ENCODE measurements around the gene ANKRD40CL. TPM values are rescaled to one million over a fixed set of nuclear protein-coding genes. Genes with fewer than 3 reads are reported as not detected.

ANKRD40CL gene
- total RNA-seq, 1 experiment from 2014 or later, result not detected

DNA sequence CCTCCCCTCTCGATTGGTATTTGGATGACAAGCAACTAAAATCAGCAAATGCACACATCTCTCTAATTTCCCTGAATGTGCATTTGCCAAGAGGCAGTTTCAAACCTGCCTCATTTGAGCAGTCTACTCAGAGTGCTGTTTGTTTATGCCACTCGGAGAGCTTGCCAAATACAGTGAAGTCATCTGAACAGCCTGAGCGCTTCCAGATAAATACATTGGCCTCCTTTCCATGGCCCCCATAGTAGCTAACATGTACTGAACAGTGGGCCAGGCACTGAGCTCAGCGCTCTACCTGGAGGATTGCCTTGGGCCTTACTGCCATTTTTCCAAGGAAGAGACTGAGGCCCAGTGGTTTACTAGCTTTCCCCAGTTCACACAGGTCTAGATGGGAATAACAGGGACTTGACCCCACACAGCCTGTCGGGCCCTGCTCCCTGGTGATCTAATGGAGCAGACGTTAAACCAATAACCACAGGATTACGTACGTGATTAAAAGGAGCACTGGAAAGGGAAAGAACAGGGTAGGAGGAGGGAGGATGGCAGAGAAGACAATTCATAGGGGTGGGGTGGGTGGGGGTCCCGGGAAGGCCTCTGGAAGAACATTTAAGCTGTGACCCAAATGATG, 18.7 kb upstream of the ANKRD40CL start:
- POLR2A ChIA-PET, result interaction anchor here (0.6 kb wide), 1 partner anchor 159 kb away, joined by 3 read pairs; no protein-coding TSS in a partner anchor
- Histone ChIP-seq H3K4me3 (ENCODE audit: low read depth in 2 of 2, low read length in 2 of 2) (no peak overlapping the region), H3K36me3 (ENCODE audit: control insufficient read depth, insufficient read depth, low read length) (no peaks in the 10 kb centered on the region), H3K27me3 (ENCODE audit: control insufficient read depth, insufficient read depth, low read length) (no peaks in the 10 kb centered on the region), H3K4me1 (ENCODE audit: control insufficient read depth, insufficient read depth, low read length) (no peaks in the 10 kb centered on the region), H3K9me3 (ENCODE audit: control insufficient read depth, insufficient read depth, low read depth, low read length) (no peaks in the 10 kb centered on the region), H3K27ac (ENCODE audit: low read length) (no peak overlapping the region)
- DNase-seq (ENCODE audit: low read depth, low spot score) (no peak), ATAC-seq (no peak)
- TF ChIP-seq POLR2AphosphoS5 (IDR thresholded peaks at IDR 0.05; ENCODE audit: low read depth, low read length) (no peak), SIN3A (IDR thresholded peaks at IDR 0.05; ENCODE audit: borderline replicate concordance, insufficient read depth, low read depth, low read length) (no peak), TCF7L2 (IDR thresholded peaks at IDR 0.05; ENCODE audit: low read depth, low read length) (no peak)
- TF ChIP-seq, protein P1, sequence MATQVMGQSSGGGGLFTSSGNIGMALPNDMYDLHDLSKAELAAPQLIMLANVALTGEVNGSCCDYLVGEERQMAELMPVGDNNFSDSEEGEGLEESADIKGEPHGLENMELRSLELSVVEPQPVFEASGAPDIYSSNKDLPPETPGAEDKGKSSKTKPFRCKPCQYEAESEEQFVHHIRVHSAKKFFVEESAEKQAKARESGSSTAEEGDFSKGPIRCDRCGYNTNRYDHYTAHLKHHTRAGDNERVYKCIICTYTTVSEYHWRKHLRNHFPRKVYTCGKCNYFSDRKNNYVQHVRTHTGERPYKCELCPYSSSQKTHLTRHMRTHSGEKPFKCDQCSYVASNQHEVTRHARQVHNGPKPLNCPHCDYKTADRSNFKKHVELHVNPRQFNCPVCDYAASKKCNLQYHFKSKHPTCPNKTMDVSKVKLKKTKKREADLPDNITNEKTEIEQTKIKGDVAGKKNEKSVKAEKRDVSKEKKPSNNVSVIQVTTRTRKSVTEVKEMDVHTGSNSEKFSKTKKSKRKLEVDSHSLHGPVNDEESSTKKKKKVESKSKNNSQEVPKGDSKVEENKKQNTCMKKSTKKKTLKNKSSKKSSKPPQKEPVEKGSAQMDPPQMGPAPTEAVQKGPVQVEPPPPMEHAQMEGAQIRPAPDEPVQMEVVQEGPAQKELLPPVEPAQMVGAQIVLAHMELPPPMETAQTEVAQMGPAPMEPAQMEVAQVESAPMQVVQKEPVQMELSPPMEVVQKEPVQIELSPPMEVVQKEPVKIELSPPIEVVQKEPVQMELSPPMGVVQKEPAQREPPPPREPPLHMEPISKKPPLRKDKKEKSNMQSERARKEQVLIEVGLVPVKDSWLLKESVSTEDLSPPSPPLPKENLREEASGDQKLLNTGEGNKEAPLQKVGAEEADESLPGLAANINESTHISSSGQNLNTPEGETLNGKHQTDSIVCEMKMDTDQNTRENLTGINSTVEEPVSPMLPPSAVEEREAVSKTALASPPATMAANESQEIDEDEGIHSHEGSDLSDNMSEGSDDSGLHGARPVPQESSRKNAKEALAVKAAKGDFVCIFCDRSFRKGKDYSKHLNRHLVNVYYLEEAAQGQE (IDR thresholded peaks at IDR 0.05; ENCODE audit: insufficient read depth in 1 of 2, low read depth in 2 of 2, low read length in 1 of 2), result no peak
- TF ChIP-seq, protein P2, sequence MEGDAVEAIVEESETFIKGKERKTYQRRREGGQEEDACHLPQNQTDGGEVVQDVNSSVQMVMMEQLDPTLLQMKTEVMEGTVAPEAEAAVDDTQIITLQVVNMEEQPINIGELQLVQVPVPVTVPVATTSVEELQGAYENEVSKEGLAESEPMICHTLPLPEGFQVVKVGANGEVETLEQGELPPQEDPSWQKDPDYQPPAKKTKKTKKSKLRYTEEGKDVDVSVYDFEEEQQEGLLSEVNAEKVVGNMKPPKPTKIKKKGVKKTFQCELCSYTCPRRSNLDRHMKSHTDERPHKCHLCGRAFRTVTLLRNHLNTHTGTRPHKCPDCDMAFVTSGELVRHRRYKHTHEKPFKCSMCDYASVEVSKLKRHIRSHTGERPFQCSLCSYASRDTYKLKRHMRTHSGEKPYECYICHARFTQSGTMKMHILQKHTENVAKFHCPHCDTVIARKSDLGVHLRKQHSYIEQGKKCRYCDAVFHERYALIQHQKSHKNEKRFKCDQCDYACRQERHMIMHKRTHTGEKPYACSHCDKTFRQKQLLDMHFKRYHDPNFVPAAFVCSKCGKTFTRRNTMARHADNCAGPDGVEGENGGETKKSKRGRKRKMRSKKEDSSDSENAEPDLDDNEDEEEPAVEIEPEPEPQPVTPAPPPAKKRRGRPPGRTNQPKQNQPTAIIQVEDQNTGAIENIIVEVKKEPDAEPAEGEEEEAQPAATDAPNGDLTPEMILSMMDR (IDR thresholded peaks at IDR 0.05), result no peak
- BruUV-seq (replicated peaks), result no TSS peak
- in situ Hi-C loops (cut with HindIII; ENCODE audit: low pct_unique_long_range_greater_than_20kb, low sequenced_read_pairs) (no loop called here), intact Hi-C loops (cut with micrococcal nuclease; ENCODE audit: unreplicated experiment) (no loop called here)
- CTCF ChIA-PET, result interaction anchor here (0.7 to 3.9 kb wide), 2 partner anchors 56 to 66 kb away, joined by 4 to 51 read pairs; no protein-coding TSS in a partner anchor

DNA sequence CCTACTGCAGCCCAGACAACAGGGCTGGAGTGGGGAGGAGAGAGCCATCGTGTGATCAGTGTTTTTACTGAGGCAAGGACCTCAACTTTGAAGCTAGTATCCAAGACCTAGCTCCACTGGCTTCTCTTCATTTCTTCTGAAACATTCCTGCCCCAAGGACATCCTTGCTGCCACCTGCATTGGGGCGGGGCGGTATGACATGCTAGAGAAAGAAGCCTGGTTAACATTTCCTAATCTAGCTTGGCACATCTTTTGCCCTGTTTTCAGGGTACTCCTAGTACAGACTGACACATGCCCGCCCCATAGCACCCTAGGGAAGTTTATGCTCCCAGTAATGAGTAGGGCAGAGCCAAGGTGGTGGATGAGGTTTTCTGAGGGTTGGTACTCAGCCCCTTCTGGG, 17.8 kb upstream of the ANKRD40CL start:
- DNase-seq (ENCODE audit: low read depth, low spot score) (no peak), ATAC-seq (no peak)
- no TSS peak for BruUV-seq (replicated peaks)
- no peak overlapping the region for H3K27ac ChIP-seq (ENCODE audit: low read length)
- no peaks in the 10 kb centered on the region for H3K4me1 ChIP-seq (ENCODE audit: control insufficient read depth, insufficient read depth, low read length)
- H3K27me3 ChIP-seq (ENCODE audit: control insufficient read depth, insufficient read depth, low read length), result no peaks in the 10 kb centered on the region
- in situ Hi-C loops (cut with HindIII; ENCODE audit: low pct_unique_long_range_greater_than_20kb, low sequenced_read_pairs) (no loop called here), intact Hi-C loops (cut with micrococcal nuclease; ENCODE audit: unreplicated experiment) (no loop called here)
- TF ChIP-seq TCF7L2 (IDR thresholded peaks at IDR 0.05; ENCODE audit: low read depth, low read length) (no peak), POLR2AphosphoS5 (IDR thresholded peaks at IDR 0.05; ENCODE audit: low read depth, low read length) (no peak), SIN3A (IDR thresholded peaks at IDR 0.05; ENCODE audit: borderline replicate concordance, insufficient read depth, low read depth, low read length) (no peak)
- TF ChIP-seq, protein P1 (IDR thresholded peaks at IDR 0.05; ENCODE audit: insufficient read depth in 1 of 2, low read depth in 2 of 2, low read length in 1 of 2), result no peak
- TF ChIP-seq, protein P2 (IDR thresholded peaks at IDR 0.05), result no peak
- no peaks in the 10 kb centered on the region for H3K9me3 ChIP-seq (ENCODE audit: control insufficient read depth, insufficient read depth, low read depth, low read length)
- CTCF ChIA-PET, result interaction anchor here (3.9 kb wide), 1 partner anchor 56 kb away, joined by 51 read pairs; no protein-coding TSS in a partner anchor
- H3K4me3 ChIP-seq (ENCODE audit: low read depth in 2 of 2, low read length in 2 of 2), result no peak overlapping the region
- POLR2A ChIA-PET, result no interaction called here
- no peaks in the 10 kb centered on the region for H3K36me3 ChIP-seq (ENCODE audit: control insufficient read depth, insufficient read depth, low read length)

All from Panc1 (cell line).